ENCODE results near the gene FAM20B.

FAM20B gene

DNA sequence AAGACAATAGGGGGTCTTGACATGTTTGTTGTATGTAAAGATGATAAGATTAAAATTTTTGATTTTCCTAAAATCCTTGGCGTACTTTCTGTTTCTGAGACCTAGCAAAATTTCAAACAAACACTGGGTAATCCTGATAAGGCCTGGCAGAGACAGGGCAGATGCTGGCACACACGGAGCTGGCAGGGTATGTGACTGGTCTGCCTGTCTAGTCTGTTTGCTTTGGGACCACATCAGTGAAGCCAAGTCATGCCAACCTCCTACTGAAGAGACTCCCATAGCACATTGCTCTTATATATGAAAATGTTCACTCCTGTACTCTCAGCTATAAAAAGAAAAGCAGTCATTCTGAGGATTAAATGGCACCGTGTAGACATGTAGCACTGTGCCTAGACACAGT, 70.2 kb downstream of the FAM20B start:
- DNase-seq = no peak

DNA sequence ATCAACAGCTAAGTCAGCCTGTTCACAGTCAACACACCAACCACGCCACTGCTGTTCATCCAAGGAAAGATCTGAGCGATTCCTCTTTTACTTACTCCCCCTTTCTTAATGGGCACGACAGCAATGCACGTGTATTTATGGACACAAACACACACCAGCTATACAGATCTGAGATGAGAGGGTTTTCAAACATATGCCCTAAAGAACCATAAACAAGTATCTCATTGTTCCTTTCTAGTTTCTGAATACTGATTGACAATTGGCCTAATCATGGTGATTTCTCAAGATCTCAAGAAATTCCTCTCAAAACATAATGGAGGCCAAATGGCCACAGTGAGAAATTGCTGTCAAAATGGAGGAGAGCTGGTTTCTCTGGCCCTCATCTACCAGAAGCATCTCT, 74.2 kb downstream of the FAM20B start:
- DNase-seq = no peak

DNA sequence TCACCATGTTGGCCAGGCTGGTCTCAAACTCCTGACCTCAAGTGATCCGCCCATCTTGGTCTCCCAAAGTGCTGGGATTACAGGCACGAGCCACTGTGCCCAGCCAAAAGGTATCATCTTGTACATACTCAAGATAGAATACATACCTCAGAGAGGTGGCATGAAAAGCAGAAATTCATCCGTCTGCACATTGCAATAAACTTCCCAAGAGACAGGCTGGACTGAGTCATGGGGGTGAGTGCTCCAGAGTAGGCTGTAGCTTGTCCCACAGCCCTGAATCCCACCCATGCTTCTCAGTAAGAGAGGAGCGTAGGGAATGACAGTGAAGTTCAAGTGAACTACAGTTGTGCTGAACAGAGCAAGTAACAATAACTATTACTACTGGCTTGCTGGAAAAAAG, 75.9 kb downstream of the FAM20B start:
- DNase-seq = no peak

DNA sequence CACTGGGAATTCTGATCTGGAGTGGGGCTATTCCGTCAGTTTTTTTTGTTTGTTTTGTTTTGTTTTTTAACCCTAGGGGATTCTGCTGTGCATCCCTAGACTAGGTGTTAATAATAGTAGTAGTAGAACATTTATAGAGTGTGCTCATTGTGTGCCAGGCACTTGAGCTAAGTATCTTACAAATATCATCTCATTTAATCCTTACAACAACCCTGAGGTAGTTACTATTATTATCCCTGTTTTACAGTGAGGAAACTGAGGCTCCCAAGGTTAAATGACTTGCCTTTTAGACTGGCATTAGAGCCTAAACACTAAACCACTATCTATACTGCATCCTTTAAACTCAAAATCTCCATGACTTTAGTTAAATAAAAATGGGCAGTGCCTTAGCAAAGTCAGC, 78.3 kb downstream of the FAM20B start:
- DNase-seq = no peak

DNA sequence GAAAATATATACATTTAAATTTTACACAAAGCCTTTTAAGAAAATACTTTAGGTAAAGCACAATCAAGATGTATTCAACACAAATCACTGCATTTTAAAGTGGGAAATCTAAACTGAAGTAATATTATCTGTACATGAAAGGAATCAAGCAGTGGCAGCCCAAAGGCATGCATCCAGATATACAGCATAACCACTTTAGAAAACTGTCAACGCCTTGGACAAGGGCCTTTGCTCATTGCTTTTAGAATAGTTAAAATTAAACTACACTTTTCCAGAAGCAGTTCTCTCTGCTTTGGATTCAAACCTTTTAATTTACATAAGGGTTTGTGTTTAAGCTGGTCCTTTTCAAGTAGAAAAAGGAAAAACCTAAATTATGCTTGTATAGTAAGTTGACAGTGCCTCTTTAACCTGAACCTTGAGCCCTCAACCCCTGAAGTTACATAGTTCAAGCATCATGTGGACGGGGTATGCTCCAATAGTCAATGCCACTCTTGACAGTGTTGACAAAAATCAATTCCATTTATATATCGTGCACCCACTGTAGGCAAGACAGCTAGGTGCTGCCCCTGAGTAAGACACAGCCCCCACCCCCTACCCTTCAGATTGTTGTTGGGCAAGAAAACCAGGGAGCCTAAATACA, 79.0 kb downstream of the FAM20B start:
- DNase-seq = no peak

DNA sequence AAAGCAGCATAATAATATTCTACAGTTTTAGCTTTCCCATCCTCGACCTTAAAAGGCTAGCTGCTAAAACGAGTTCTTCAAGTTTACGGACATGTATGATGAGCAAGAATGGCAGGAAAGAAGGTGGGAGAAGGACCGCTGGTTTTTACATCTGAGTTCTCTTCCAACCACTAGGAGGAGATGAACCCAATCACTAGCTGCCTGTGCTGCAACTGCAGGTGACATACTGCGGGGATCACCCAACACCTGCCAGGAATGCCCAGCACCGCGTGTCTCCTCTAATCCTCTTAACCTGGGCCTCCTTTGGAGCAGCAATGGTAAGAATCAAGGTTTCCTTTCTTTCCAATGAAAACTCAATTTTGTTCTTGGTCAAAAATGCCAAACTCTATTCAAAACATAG, 79.7 kb downstream of the FAM20B start:
- no peak for DNase-seq

DNA sequence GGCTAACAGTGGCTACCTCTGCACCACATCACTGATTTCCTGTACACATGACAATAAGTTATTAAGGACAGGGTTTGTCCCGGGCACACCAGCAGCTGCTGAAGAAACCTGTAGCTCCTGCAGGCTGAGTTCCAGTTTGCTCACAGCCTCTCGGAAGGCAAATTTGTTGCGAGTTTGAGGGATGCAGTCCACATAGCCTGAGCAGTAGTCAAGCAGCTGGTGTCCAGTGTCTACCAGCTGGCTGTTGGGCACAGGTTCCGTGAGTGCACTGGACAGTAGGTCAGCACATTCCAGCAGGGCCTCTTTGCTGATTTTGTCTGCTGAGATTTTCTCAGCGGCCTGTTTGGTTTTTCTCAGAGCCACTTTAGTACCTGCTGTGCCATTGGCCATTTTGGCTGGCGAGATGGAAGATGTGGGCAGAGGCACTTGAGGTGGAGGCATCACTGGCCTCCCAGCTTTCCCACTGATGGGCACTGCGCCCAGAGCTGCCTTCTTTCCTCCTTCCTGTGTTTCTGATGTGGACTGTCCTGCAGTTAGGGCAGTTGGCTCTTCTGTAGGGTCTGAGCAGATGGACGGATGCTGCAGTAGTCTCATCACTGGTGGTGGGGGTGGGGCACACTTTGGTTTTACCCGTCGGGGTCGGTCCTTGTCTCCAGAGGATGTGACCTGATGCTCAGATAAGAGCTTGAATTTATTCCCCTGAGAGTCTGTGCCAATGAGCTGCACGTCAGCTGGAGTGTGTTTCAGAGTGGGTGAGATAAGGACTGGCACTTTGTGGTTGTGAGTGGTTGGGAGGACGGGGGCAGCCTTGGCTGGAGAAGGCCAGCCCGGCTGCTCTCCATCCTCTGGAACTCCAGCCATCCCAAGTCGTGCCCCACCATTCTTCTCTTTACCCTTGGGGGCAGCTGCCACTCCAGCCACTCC, 82.3 kb downstream of the FAM20B start:
- no peak for DNase-seq

DNA sequence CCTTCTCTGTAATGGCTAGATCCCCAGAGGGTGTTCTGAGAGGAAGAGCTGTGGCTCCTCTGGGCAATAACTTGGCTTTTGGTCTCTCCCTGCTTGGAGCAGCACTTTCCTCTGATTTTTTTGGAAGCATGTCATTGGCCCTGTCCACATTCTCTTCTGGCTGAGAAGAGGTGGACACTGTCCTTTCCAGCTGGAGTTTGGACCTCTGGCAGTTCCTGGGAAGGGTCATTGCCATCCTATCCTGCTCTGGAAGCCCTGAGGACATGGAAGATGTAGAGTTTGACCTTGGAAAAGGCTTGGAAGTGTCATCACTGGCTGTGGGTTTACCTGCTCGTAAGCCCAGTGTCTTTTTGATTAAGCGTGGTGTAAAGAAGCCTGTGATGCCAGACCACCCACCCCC, 83.0 kb downstream of the FAM20B start:
- DNase-seq = no peak

DNA sequence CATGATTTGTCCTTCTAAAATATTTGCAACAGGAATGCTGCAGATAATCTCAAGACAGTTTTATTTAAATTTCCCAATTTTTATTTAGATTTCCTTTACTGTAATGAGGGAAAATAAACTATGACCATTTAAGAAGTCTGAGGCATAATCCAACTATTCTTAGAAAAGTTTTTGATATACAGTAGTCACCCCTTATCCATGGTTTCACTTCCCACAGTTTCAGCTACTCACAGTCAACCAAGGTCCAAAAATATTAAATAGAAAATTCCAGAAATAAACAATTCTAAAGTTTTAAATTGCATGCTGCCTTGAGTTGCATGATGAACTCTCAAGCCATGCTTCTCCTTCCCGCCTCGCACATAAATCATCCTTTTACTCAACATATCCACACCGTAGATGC, 89.5 kb downstream of the FAM20B start:
- DNase-seq = no peak

DNA sequence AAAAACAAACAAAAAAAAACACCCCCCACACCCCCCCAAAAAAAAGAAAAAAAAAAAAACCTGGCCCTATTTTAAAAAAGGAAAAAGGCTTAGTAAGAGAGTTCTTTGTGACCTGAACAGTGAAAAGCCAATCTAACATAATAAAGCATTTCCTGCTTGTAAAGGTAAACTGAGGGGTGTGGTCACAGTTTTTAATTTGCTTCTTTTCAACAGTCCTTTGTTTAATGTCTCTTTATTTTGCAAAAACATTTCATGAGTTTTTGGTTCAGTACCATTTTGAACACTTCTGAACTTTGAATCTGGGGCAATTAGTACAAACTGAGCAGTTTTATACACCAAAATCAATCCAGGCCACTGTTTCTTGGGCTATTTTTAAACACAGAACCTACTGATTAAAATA, 93.8 kb downstream of the FAM20B start:
- DNase-seq = no peak

DNA sequence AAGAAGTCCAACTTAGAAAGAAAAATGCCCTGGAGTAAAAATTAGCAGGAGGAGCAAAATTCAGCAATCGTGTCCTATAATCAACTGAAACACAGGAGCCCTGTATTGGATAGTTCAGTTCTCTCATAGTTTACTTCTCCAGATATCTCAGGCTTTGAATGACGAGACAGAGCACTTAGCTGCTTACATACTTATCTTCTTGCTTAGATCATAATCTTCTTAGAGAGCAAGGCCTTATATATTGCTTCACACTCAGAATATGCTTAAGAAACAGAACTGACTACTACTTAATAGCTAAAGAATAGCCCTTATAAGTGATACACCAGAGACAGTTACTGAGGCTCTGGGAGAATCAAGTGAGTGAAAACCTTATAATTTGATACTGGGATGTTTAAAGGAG, 95.0 kb downstream of the FAM20B start:
- DNase-seq = no peak

DNA sequence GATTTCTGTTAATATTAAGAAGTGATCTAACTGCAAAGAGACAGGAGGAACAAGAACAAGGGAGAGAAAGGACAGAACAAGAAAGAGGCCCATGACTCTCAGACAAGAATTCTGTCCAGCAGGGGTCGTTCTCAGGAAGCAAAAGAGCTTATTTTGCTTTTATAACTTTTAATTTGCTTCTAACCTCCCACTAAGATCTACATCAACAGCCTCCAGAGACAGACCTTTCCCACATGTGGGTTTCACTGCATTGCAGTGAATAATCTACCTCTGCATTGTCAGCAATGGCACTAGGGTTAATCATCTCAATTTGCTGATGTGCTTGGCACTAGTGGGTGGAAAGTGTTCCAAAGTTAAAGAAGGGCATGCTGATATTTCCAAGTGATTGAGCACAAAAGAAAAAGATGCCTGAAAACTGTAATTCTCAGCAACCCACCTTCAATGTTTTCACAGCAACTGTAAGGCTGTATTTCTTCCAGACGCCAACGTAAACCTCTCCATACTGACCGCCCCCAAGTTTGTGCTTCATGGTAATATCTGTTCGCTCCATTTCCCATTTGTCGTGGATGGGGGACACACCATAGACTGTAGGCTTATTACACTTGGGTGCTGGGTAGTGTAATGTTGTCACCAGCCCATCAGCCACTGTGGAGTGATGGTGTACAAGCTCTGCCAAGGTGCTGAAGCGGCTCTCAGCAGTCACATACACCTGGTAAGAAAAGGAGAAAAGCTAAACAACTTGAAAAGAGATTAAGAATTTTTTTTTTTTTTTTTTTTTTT, 95.7 kb downstream of the FAM20B start:
- no peak for DNase-seq

DNA sequence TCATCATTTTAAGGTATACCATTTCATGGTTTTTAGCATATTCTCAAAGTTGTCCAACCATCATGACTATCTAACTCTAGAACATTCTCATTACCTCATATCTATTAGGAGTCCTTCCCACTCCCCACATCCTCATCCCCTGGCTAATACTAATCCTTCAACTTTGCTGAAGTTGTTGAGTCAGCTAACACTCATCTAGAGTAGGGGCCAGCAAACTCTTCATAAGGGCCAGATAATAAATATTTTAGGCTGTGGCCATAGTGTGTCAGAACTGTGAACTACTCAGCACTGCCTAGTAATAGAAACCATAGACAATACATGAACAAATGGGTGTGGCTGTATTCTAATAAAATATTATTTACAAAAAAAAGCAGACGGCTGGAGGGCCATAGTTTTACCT, 99.2 kb downstream of the FAM20B start:
- no peak for DNase-seq

All from NCI-H1092 (cell line).